ENCODE measurements around the gene GP9. TPM values are rescaled to one million over a fixed set of nuclear protein-coding genes. Genes with fewer than 3 reads are reported as not detected.

Gene GP9
- total RNA-seq (2022) (not detected in 2 replicates), Bru-seq, nascent RNA (not detected), BruChase-seq, experiment 1, labeled RNA remaining after a 6-hour chase (not detected), BruChase-seq, experiment 2, labeled RNA remaining after a 2-hour chase (not detected)
- long read RNA-seq, partial matches to known transcripts, result 0 of 1 reads
- long read RNA-seq, other reads (novel, unspliced or antisense), result 1 of 1 reads

DNA sequence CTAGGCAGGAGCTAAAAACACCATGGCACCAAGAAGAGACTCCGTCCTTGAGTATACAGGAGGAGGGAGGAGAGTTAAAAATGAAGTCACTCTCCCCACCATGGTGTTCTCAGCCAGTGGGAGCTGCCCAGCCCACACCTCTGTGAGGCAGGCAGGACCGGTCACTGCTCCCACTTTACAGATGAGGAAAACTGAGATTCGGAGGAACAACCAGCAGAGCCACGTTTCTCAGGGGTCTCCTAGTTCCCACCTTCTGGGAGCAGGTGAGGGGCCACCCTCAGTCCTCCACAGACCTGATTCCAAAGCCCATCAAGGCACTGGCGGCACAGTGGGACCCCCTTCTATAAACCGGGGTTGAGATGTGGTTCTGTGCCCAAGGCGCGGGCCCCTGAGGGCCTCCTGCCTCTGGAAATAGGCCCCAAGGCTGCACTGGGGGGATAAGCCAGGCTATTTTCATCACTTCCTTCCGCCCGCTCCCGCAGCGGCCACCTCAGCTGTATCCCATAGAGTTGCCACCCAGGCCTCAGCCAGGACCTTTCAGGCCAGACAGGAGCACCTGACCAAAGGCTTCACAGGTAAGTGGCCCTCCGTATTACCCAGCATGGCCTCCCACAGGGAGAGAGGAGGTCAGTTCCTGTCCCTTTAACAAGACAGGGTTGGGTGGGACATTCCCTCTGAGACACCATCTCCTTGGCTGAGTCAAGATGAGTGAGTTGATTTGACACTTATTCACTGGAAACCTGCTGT, at the start of gene GP9:
Gene GP9 (plus strand): TSS at position 504 of the 747 bp plus-strand sequence. CDS start 961 bp downstream, outside the sequence.
- no peak within 1 kb of the TSS for H3K27ac Mint-ChIP-seq (ENCODE audit: unreplicated experiment)
- peaks cover 17% of the 10 kb centered on the region for H3K4me1 Mint-ChIP-seq (ENCODE audit: low read depth, unreplicated experiment)
- intact Hi-C loops (cut with micrococcal nuclease; ENCODE audit: unreplicated experiment), result no loop called here
- H3K27me3 Mint-ChIP-seq (ENCODE audit: unreplicated experiment), result peaks cover 36% of the 10 kb centered on the region
- CTCF ChIA-PET, result no interaction called here
- BruUV-seq (replicated peaks), result no TSS peak
- no peak for TF ChIP-seq CTCF (IDR thresholded peaks at IDR 0.05; ENCODE audit: unreplicated experiment)
- peaks cover 4% of the 10 kb centered on the region for H3K36me3 Mint-ChIP-seq (ENCODE audit: insufficient read depth, unreplicated experiment)
- no peaks in the 10 kb centered on the region for H3K9me3 Mint-ChIP-seq (ENCODE audit: low read depth, unreplicated experiment)
- no peak for DNase-seq
- H3K4me3 Mint-ChIP-seq (ENCODE audit: low read depth, unreplicated experiment), result no peak within 1 kb of the TSS

DNA sequence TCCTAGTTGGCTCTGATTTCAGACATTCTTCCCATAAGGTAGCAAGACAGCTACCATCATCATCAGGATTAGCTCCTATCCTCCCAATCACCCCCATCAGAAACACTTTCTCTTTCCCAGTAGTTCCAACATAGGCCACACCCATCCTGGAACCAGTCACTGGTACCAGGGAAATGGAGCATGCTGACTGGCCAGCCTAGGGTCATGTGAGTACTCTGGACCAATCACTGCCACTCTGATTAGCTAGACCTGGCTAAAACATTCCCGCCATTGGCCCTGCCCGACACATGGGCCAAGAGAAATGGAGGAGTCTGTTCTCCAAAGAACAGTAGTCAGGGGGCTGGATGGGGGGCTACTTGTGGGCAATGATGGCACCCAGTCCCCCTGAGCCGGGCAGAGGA, 47.1 kb upstream of the GP9 start:
- DNase-seq, result no peak
- Mint-ChIP-seq H3K36me3 (ENCODE audit: insufficient read depth, unreplicated experiment) (no peaks in the 10 kb centered on the region), H3K27me3 (ENCODE audit: unreplicated experiment) (peaks cover 32% of the 10 kb centered on the region), H3K4me1 (ENCODE audit: low read depth, unreplicated experiment) (peaks cover 7% of the 10 kb centered on the region), H3K4me3 (ENCODE audit: low read depth, unreplicated experiment) (no peak overlapping the region), H3K27ac (ENCODE audit: unreplicated experiment) (no peak overlapping the region), H3K9me3 (ENCODE audit: low read depth, unreplicated experiment) (no peaks in the 10 kb centered on the region)
- CTCF ChIA-PET, result interaction anchor here (1.1 kb wide), 1 partner anchor 9 kb away, joined by 3 read pairs; no protein-coding TSS in a partner anchor
- intact Hi-C loops (cut with micrococcal nuclease; ENCODE audit: unreplicated experiment), result no loop called here
- no TSS peak for BruUV-seq (replicated peaks)
- TF ChIP-seq CTCF (IDR thresholded peaks at IDR 0.05; ENCODE audit: unreplicated experiment), result no peak

DNA sequence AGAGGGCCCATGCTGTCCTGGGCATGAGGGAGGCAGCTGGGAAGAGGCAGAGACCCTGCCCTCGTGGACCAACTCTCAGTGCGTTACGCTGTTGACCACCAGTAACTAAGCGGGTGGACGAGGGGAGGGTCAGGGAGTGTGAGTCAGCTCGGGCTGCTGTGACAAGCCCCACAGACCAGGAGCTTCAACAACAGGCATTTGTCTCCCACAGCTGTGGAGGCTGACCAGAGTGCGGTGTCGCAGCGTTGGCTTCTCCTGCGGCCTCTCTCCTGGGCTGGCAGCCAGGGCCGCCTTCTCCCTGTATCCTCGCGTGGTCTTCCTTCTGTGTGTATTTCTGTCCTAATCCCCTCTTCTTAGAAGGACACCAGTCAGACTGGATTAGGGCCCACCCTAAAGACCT, 46.4 kb upstream of the GP9 start:
- peaks cover 7% of the 10 kb centered on the region for H3K4me1 Mint-ChIP-seq (ENCODE audit: low read depth, unreplicated experiment)
- H3K27me3 Mint-ChIP-seq (ENCODE audit: unreplicated experiment), result peaks cover 32% of the 10 kb centered on the region
- H3K9me3 Mint-ChIP-seq (ENCODE audit: low read depth, unreplicated experiment), result no peaks in the 10 kb centered on the region
- H3K27ac Mint-ChIP-seq (ENCODE audit: unreplicated experiment), result no peak overlapping the region
- no peak overlapping the region for H3K4me3 Mint-ChIP-seq (ENCODE audit: low read depth, unreplicated experiment)
- no peak for TF ChIP-seq CTCF (IDR thresholded peaks at IDR 0.05; ENCODE audit: unreplicated experiment)
- no peaks in the 10 kb centered on the region for H3K36me3 Mint-ChIP-seq (ENCODE audit: insufficient read depth, unreplicated experiment)
- intact Hi-C loops (cut with micrococcal nuclease; ENCODE audit: unreplicated experiment), result no loop called here
- CTCF ChIA-PET, result interaction anchor here (0.7 to 1.0 kb wide), 2 partner anchors 9 to 44 kb away, joined by 3 to 5 read pairs; no protein-coding TSS in a partner anchor
- no peak for DNase-seq
- BruUV-seq (replicated peaks), result no TSS peak

- intact Hi-C loops (cut with micrococcal nuclease; ENCODE audit: unreplicated experiment), result no loop called here
These were observed 45.7 kb upstream of the GP9 start for GRCh38 chr3:129014793-129015345.

More at GRCh38 chr3:129014793-129015345, 45.7 kb upstream of the GP9 start:
- Mint-ChIP-seq H3K27ac (ENCODE audit: unreplicated experiment) (no peak overlapping the region), H3K27me3 (ENCODE audit: unreplicated experiment) (peaks cover 32% of the 10 kb centered on the region), H3K4me1 (ENCODE audit: low read depth, unreplicated experiment) (peaks cover 7% of the 10 kb centered on the region), H3K9me3 (ENCODE audit: low read depth, unreplicated experiment) (no peaks in the 10 kb centered on the region), H3K36me3 (ENCODE audit: insufficient read depth, unreplicated experiment) (no peaks in the 10 kb centered on the region), H3K4me3 (ENCODE audit: low read depth, unreplicated experiment) (no peak overlapping the region)
- DNase-seq, result no peak
- BruUV-seq (replicated peaks), result no TSS peak
- TF ChIP-seq CTCF (IDR thresholded peaks at IDR 0.05; ENCODE audit: unreplicated experiment), result no peak
- CTCF ChIA-PET, result interaction anchor here (0.5 to 2.7 kb wide), 6 partner anchors 8 to 134 kb away, joined by 3 to 24 read pairs (median 12); no protein-coding TSS in a partner anchor
